ENCODE measurements around the gene JDP2.

Gene JDP2

GRCh38 chr14:75409316-75410205 lies 18.3 kb upstream of the JDP2 start:
- DNase-seq (ENCODE audit: low read depth in 1 of 2, low spot score in 1 of 2) = no peak

DNA sequence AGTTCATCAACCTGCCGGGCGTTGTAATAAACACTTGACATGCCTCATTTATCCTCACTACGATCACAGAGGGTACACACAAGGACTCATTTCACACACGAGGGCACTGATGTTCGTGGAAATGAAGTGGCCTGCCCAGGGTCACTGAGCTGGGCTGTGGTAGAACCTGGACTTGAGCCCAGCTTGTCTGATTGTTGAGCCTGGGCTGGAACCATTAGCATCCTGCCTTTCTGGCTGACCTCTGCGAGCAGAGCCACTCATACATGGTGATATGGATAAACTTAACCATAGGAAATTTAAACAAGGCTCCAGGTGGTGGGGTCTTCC lies 16.6 kb upstream of the JDP2 start:
- no peak for DNase-seq (ENCODE audit: low read depth in 1 of 2, low spot score in 1 of 2)

DNA sequence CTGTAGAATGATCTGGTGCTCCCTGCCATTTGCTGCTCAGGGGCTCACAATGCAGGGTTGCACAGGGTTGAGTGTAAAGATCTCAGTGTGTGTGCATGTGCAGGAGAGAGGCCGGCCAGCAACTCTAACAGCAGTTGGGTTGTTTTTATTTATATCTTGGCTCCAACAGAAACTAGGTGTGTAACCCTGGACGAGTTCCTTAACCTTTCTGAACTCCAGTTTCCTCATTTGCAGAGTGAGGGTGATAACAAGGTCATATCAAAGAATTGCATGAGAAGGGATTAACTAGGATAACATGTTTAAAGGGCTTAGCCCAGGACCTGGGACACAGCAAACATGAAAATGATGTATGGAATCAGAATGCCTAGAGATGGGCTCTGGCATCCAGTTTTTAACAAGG lies 14.8 kb upstream of the JDP2 start:
- DNase-seq (ENCODE audit: low read depth in 1 of 2, low spot score in 1 of 2) = no peak

GRCh38 chr14:75417674-75418073 lies 10.1 kb upstream of the JDP2 start:
- DNase-seq (ENCODE audit: low read depth in 1 of 2, low spot score in 1 of 2) = no peak

DNA sequence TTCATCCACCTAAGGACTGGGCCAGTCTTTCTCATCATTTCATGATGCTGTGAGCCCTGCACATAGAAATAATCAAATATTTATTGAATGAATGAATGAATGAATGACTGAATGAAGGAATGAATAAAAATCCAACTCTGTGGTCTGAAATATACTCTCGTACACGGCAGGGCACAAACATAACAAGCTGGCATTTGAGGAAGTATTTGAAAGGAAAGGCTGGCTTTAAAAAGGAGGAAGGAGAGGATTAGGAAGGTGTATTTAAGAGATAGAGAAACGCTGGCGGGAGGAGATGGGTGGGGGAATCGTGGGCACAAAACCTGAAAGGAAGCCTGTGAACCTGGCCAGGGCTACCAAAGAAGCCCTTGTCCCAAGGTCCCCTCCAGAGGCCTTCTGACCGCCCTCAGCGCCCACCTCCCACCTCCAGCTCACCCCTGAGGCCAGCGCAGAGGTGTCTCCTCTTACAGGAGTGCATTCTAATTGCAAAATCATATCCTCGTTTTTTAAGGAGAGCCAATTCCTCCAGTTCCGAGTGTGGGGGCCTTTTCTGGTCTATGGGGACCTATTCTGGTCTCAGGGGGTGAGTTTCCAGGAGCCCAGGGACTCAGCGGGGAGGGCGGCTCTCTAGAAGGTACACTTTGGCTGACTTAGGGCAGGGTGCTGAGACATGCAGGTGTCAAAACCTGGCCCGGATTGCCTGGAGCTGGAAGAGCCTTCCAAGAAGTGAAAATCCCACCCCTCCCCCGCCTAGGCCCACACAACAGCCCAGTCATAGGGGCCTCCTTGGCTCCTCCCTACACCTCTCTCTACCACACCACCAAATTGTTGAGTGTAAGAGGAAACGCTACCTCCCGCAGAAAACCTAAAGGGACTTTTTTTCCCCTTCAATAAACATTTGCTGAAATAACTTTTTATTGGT lies 8.7 kb upstream of the JDP2 start:
- peak in 1 of 2 donors; percentile 11 for DNase-seq (ENCODE audit: low read depth in 1 of 2, low spot score in 1 of 2)

- DNase-seq (ENCODE audit: low read depth in 1 of 2, low spot score in 1 of 2) = no peak
These were observed 5.7 kb upstream of the JDP2 start for GRCh38 chr14:75422169-75422568.

DNA sequence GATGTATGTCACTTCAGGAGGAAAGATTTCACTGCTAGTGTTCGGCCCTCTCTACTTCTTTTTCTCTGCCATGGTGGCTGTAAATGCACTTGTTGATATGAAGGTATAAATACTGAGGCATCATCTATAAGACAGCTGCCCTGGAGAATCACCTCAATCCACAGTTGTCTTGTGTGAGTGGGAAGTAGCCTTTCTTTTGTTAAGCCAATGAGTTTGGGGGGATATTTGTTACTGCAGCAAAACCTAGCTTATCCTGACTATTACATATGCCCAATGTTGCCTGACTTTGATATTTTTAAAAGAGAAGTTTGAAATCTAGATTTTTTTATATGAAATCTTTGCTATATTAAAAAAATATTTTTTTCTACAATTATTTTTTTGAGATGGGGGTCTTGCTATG lies 3.3 kb upstream of the JDP2 start:
- DNase-seq (ENCODE audit: low read depth in 1 of 2, low spot score in 1 of 2) = no peak

DNA sequence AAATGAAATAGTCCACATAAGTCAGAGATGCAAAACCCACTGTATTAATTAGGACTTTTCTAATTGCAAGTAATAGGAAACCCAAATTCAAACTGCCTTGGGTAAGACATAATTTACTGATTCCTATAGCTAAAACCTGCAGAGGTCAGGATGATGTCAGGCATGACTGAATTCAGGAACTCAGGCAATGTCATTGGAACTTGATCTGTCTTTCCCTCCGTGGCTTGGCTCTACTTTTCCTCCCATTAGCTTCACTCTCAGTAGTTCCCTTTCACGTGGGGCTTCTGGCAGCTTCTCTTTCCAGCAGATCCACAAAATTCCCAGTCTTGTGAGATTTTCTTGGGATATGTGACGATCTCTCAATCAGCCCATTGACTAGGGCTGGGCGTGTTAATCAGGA lies 2.4 kb upstream of the JDP2 start:
- no peak for DNase-seq (ENCODE audit: low read depth in 1 of 2, low spot score in 1 of 2)

DNA sequence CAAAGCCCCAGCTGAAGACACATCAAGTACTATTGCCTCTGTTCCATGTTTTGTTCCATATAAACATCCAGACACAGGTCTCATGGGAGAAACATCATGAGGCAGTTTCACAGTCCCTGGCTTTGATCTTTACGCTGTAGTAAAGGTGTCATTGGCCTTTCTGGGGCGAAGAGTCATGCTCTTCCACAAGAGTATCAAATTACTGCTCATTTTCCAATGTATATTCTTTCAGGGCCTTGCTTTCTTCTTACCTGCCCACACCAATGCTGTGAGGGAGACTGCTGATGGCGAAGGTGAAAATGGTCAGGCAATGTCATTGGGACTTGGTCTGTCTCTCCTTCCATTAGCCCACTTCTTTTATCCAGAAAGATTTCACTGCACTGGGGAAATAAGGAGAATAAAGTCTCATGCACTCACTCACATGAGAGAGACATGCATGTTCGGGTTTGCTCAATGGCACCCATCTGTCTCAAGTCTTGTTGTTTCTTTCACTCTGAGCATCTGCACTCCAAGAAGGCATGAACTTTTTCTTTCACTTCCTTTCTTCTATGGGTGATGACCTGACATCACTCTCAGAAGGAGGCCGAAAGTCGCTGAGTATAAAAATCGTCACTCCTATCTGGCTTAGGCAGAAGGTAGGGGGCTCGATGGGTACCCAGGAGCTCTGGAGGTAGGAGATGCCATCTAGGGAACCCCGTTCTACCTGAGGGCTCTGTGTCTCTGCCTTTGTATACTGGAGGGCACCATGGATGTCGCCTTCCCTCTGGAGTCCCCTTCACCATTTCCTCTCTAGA lies 1.3 kb upstream of the JDP2 start:
- DNase-seq (ENCODE audit: low read depth in 1 of 2, low spot score in 1 of 2) = no peak

- DNase-seq (ENCODE audit: low read depth in 1 of 2, low spot score in 1 of 2) = no peak
These were observed 718 bp upstream of the JDP2 start for GRCh38 chr14:75427126-75427481.

DNA sequence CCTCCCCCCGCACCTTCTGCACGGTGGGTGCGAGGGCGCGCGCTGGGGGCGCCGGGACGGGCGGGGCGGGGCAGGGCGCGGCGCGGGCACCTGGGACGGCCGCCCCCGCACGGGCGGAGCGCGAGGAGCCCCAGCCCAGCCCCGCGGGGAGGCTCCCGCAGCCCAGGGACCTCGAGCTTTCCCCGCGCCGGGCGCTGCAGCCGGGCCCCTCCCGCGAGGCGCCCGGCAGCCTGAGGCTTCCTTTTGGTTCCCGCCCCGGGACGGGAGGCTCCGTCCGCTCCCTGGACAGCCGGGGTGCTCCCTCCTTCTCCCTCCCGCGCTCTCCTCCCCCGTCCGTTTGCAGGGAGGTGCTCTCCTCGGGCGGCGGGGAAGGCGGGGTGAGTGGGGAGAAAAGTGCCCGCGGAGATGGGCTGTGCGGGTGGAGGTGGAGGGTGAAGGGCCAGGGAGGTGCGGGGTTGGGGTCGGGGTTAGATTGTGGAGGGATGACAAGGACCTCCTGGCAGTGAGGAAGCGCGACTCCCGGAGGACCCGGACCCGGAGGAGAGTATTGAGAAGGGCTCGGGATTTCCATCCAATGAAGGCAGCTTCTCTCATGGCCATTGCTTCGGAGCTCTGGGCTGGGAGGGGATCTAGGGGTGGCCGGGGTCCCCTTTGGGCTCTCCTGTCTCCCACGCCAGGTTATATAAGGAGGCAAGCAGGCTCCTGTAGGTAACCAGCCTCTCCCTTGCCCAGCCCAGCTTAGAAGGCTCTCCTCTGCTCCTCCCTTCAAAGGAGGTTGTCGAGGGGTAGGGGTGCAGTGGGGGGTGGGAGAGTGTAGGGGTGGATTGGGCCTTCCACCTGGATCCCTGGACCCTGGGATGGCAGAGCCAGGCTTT lies 645 bp downstream of the JDP2 start:
- no peak for DNase-seq (ENCODE audit: low read depth in 1 of 2, low spot score in 1 of 2)

DNA sequence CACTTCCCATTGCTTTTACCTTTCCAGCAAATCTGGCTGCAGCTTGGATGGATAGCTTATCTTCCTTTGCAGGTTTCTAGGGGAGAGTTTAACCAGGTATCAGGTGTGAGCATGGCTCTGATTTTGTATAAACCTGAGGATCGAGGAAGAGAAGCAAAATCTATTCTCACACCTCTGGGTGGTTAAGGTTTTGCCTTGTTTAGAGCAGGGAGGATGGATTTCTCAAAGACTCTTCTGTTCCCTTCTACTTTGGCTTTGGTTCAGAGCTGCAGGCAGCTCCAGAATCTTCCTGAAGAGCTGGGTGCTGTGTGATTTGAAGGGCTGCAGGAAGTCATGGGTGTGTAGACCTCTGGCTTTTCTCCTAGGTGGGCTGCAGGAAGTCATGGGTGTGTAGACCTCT lies 1.7 kb downstream of the JDP2 start:
- no peak for DNase-seq (ENCODE audit: low read depth in 1 of 2, low spot score in 1 of 2)

DNA sequence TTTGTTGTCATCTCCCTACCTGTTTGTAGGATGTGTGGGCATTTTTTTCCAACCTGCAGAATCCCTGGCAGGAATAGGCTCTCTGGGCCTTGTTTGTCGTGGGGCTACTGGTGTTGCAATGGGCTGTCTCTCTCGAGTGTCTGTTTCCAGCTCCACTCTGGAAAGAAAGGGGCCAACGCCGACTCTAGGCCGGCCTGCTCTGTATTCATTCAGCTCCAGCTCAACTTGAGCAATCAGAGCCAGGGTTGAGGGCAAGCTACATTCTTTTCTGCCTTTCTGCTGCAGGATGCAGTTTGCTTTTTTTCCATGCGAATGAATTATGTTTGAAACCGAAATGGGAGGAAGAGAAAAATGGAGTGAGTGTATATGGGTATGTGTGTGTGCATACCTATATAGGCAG lies 2.3 kb downstream of the JDP2 start:
- no peak for DNase-seq (ENCODE audit: low read depth in 1 of 2, low spot score in 1 of 2)

- DNase-seq (ENCODE audit: low read depth in 1 of 2, low spot score in 1 of 2) = no peak
These were observed 2.7 kb downstream of the JDP2 start for GRCh38 chr14:75430526-75430925.

- DNase-seq (ENCODE audit: low read depth in 1 of 2, low spot score in 1 of 2) = no peak
These were observed 3.2 kb downstream of the JDP2 start for GRCh38 chr14:75430976-75431375.

- no peak for DNase-seq (ENCODE audit: low read depth in 1 of 2, low spot score in 1 of 2)
These were observed 4.0 kb downstream of the JDP2 start for GRCh38 chr14:75431827-75432226.

GRCh38 chr14:75432411-75432810 lies 4.6 kb downstream of the JDP2 start:
- no peak for DNase-seq (ENCODE audit: low read depth in 1 of 2, low spot score in 1 of 2)

DNA sequence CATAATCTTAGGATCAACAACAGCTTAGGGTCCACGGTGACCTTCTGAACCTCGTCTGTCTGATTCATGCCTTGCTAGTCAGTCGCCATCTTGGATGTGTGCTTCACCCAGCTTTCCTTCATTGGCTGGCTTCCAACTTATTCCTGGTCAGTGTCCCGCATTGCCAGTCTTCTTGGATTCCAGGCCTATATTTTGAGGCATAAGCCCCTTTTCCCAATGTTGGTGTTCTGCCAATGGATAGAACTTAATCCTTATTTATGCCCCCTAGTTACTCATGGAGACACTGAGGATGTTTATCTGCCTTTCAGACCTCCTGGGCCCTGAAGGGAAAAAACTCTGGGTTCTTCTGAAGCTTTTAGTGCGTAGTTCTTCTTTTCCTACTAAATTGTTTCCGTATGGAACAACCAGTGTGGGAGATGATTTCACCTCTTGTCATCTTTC lies 5.8 kb downstream of the JDP2 start:
- DNase-seq (ENCODE audit: low read depth in 1 of 2, low spot score in 1 of 2) = no peak

DNA sequence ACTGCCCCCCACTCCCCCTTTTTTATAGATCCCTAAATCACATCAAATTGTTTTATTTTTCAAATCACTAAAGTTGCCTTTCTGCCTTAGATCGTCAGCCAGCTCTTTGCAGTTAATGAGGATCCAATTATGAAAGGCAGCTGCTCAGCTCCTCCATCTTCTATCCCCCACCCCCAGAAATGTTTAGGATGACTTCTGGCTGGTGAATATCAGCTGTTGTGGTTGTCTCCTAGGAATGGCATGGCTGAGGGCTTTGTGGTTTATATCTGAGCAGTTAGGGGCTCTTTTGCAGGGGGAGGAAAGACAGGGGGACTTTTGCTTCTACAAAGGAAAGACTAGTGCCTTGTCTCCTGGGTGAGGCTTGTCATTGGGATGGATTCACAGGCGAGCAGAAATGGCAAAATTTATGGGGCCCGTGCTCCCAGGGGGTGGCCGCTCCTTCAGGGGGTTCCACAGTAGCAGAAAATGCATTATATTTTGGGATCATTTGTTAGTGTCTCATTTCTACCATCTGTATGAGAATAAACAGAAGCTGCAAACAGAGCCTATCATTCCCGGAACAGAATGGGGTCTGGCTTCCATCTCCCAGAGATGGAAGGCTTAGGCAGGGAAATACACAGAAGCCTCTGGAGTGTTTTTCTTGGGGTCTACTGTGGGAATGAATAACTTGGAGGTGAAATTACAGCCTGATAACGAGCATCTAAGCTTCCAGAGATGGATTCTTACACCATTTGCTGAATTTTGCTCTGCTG lies 6.5 kb downstream of the JDP2 start:
- DNase-seq (ENCODE audit: low read depth in 1 of 2, low spot score in 1 of 2) = no peak

GRCh38 chr14:75434890-75435248 lies 7.0 kb downstream of the JDP2 start:
- no peak for DNase-seq (ENCODE audit: low read depth in 1 of 2, low spot score in 1 of 2)

Data from activated CD4-positive, alpha-beta T cell treated with anti-CD3 and anti-CD28 coated beads, Interleukin-2, amount 50 U/mL, for 24 hours (primary cell).